Endothelial cell of umbilical vein (primary cell): ENCODE measurements around the gene COL9A3.

ENCODE experiments used
- CTCF ChIP-seq, 2 donors: IDR thresholded peaks; 1 replicate in 1 of 2; 2 replicates in 1 of 2; pipeline ENCODE4 v1.5.1; 2011; ENCODE audit warnings: low read length in 2 of 2, mild to moderate bottlenecking in 2 of 2, moderate library complexity in 2 of 2, control low read depth in 1 of 2, inconsistent platforms in 1 of 2, low read depth in 1 of 2; ENCODE audit not compliant: insufficient read depth in 1 of 2; ENCODE audit errors: extremely low read depth in 1 of 2
- EZH2 ChIP-seq: IDR thresholded peaks from 2 replicates; pipeline ENCODE4 v1.6.1; 2012; ENCODE audit warnings: borderline replicate concordance, low read depth, mild to moderate bottlenecking, moderate library complexity, low read length, inconsistent platforms; ENCODE audit not compliant: severe bottlenecking
- FOS ChIP-seq: IDR thresholded peaks from 2 replicates; pipeline ENCODE4 v1.6.1; 2011; ENCODE audit warnings: mild to moderate bottlenecking, low read length, moderate library complexity, borderline replicate concordance; ENCODE audit not compliant: insufficient read depth
- GATA2 ChIP-seq: IDR thresholded peaks from 2 replicates; pipeline ENCODE4 v1.7.0; 2011; ENCODE audit warnings: low read depth, mild to moderate bottlenecking, moderate library complexity, mixed read lengths, low read length; ENCODE audit not compliant: insufficient read length, insufficient read depth
- JUN ChIP-seq: IDR thresholded peaks from 2 replicates; pipeline ENCODE4 v1.6.1; 2011; ENCODE audit warnings: borderline replicate concordance, low read depth; ENCODE audit not compliant: insufficient read length, insufficient read depth
- MYC ChIP-seq: IDR thresholded peaks from one replicate; pipeline ENCODE4 v1.6.1; 2011; ENCODE audit warnings: mild to moderate bottlenecking, low read depth, low read length
- POLR2A ChIP-seq: IDR thresholded peaks from 2 replicates; pipeline ENCODE4 v1.6.1; 2012; ENCODE audit warnings: low read depth, mild to moderate bottlenecking, control low read depth, low read length
- POLR2AphosphoS5 ChIP-seq: IDR thresholded peaks from 2 replicates; pipeline ENCODE4 v1.6.1; 2012; ENCODE audit warnings: low read depth, mild to moderate bottlenecking, control low read depth, low read length, moderate library complexity; ENCODE audit not compliant: insufficient read depth

- TF ChIP-seq POLR2A (no peak), CTCF (IDR thresholded peaks at IDR 0.05; ENCODE audit: extremely low read depth in 1 of 2, insufficient read depth in 1 of 2, low read depth in 1 of 2, low read length in 2 of 2) (no peak), MYC (no peak), JUN (no peak), FOS (no peak), GATA2 (no peak), EZH2 (no peak), POLR2AphosphoS5 (no peak)
Measured at GRCh38 chr20:62799459-62799858, 17.4 kb upstream of the COL9A3 start.
